CD4-positive, alpha-beta T cell treated with Interleukin-6 for 4 hours (primary cell): ENCODE data around the gene SC5D.
A peak's percentile ranks its signal among the peaks of the same experiment; 100 is the strongest.

Experiments
- DNase-seq: peaks from one replicate; pipeline ENCODE4 v3.0.0-alpha.2; 2020; ENCODE audit warnings: mixed read lengths

SC5D gene

GRCh38 chr11:121292495-121293287 is at the start of gene SC5D:
Gene SC5D (plus strand): TSS chr11:121292771. CDS start chr11:121303376, 10,605 bp downstream.
- DNase-seq, result peak; percentile 96

- DNase-seq, result no peak
Measured at GRCh38 chr11:121244884-121245283, 47.7 kb upstream of the SC5D start.

GRCh38 chr11:121246021-121246768 is 46.4 kb upstream of the SC5D start:
- no peak for DNase-seq

GRCh38 chr11:121246769-121247035 is 45.9 kb upstream of the SC5D start:
- DNase-seq, result no peak

- DNase-seq, result no peak
Measured at GRCh38 chr11:121248496-121248895, 44.1 kb upstream of the SC5D start.

GRCh38 chr11:121249039-121249663 is 43.4 kb upstream of the SC5D start:
- no peak for DNase-seq

- no peak for DNase-seq
Measured at GRCh38 chr11:121250843-121251242, 41.7 kb upstream of the SC5D start.

GRCh38 chr11:121253951-121254350 is 38.6 kb upstream of the SC5D start:
- DNase-seq, result no peak

GRCh38 chr11:121254756-121255155 is 37.8 kb upstream of the SC5D start:
- DNase-seq, result no peak

- no peak for DNase-seq
Measured at GRCh38 chr11:121255473-121256125, 37.0 kb upstream of the SC5D start.

GRCh38 chr11:121257289-121257688 is 35.3 kb upstream of the SC5D start:
- DNase-seq, result no peak

- DNase-seq, result no peak
Measured at GRCh38 chr11:121257976-121258375, 34.6 kb upstream of the SC5D start.

GRCh38 chr11:121265586-121265985 is 27.0 kb upstream of the SC5D start:
- DNase-seq, result no peak

GRCh38 chr11:121268581-121268980 is 24.0 kb upstream of the SC5D start:
- no peak for DNase-seq

GRCh38 chr11:121270001-121270678 is 22.4 kb upstream of the SC5D start:
- DNase-seq, result no peak

- DNase-seq, result no peak
Measured at GRCh38 chr11:121274332-121274991, 18.1 kb upstream of the SC5D start.

- no peak for DNase-seq
Measured at GRCh38 chr11:121281698-121282097, 10.9 kb upstream of the SC5D start.

- no peak for DNase-seq
Measured at GRCh38 chr11:121282386-121282785, 10.2 kb upstream of the SC5D start.

- DNase-seq, result no peak
Measured at GRCh38 chr11:121282886-121283502, 9.6 kb upstream of the SC5D start.

GRCh38 chr11:121291319-121291718 is 1.3 kb upstream of the SC5D start:
- no peak for DNase-seq

GRCh38 chr11:121291896-121292494 is 576 bp upstream of the SC5D start:
- peak; percentile 45 for DNase-seq

GRCh38 chr11:121293288-121293594 is 670 bp downstream of the SC5D start:
- no peak for DNase-seq
